Measurements from ENCODE around the gene TSPAN4. TPM values are rescaled to one million over a fixed set of nuclear protein-coding genes. Genes with fewer than 3 reads are reported as not detected.

Gene TSPAN4
- total and polyA plus RNA-seq, 2 of the 13 experiments (the other 11 are each of a cell fraction or from before 2014, with no cell fraction given) = 31.7 to 68.3 TPM

- Histone ChIP-seq H3K27ac (ENCODE audit: extremely low read length, insufficient read depth, low read length) (peak overlapping the region; percentile 83), H3K4me3 (replicated peaks in 1 of 3; ENCODE audit: insufficient read depth in 1 of 3, low read depth in 2 of 3, low read length in 3 of 3) (peak overlapping the region; percentile 97 to 100 (median 98); a peak in 5 of 6 replicates), H3K79me2 (ENCODE audit: insufficient read depth, low read length) (peaks cover 27% of the 10 kb centered on the region), H3K36me3 (replicated peaks in 1 of 2; ENCODE audit: control insufficient read depth in 1 of 2, insufficient read depth in 2 of 2, low read length in 2 of 2) (peaks cover 4 to 17% of the 10 kb centered on the region in 2 experiments), H4K20me1 (ENCODE audit: insufficient read depth, low read length) (peaks cover 15% of the 10 kb centered on the region; the same call in 1 of the 2 replicates), H2AFZ (ENCODE audit: low read length) (no peak overlapping the region), H3K4me2 (ENCODE audit: low read depth, low read length) (peak overlapping the region; percentile 85), H3K27me3 (ENCODE audit: control insufficient read depth in 1 of 2, insufficient read depth in 2 of 2, low read length in 2 of 2) (no peaks in the 10 kb centered on the region), H3K4me1 (ENCODE audit: insufficient read depth, low read length) (peaks cover 49% of the 10 kb centered on the region), H3K9ac (ENCODE audit: insufficient read depth, low read depth, low read length) (peak overlapping the region; percentile 92), H3K9me3 (ENCODE audit: low read length) (no peaks in the 10 kb centered on the region)
- in situ Hi-C loops (cut with HindIII; ENCODE audit: extremely low pct_ligation_motif_present, low pct_unique_long_range_greater_than_20kb) = no loop called here
- DNase-seq (ENCODE audit: low spot score) (peak; percentile 89), FAIRE-seq (peak; percentile 73), ATAC-seq (peak; percentile 62)
- 2% methylated on average over 8 of the region's 25 CpGs for WGBS (ENCODE audit: low lambda C conversion rate)
- BruUV-seq (replicated peaks) = no TSS peak
- POLR2A ChIA-PET = interaction anchor here (0.8 to 11.1 kb wide), 16 partner anchors 13 to 206 kb away, joined by 3 to 141 read pairs (median 4); partner anchors contain the start of genes CD151, CRACR2B, PNPLA2 and RPLP2
- intact Hi-C loops (cut with micrococcal nuclease; ENCODE audit: unreplicated experiment) = loop anchor here (5.0 kb wide), 1 partner anchor 37 kb away; the partner anchor contains the start of genes PIDD1 and RPLP2
- CTCF ChIA-PET (ENCODE audit: low intra/inter-chr PET ratio, low total read pairs) = no interaction called here
- TF ChIP-seq TCF7 (IDR thresholded peaks at IDR 0.05; ENCODE audit: low read depth) (no peak), SALL1 (CRISPR knock-in tag; IDR thresholded peaks at IDR 0.05) (peak; percentile 83), ZNF724P (CRISPR knock-in tag; IDR thresholded peaks at IDR 0.05; ENCODE audit: borderline replicate concordance) (no peak), HDAC1 (CRISPR knock-in tag; IDR thresholded peaks at IDR 0.05) (peak; percentile 94), ZNF780A (CRISPR knock-in tag; IDR thresholded peaks at IDR 0.05) (0 out of 2 replicates have a peak, but pooled peaks have one; percentile 57), ZNF562 (CRISPR knock-in tag; IDR thresholded peaks at IDR 0.05; ENCODE audit: borderline replicate concordance) (no peak), MEIS2 (CRISPR knock-in tag; IDR thresholded peaks at IDR 0.05) (no peak; the same call in 1 of the 2 replicates), ZNF619 (CRISPR knock-in tag; IDR thresholded peaks at IDR 0.05) (no peak), IRF2 (CRISPR knock-in tag; IDR thresholded peaks at IDR 0.05) (peak; percentile 70; the same call in 1 of the 2 replicates), ZNF33B (CRISPR knock-in tag; IDR thresholded peaks at IDR 0.05) (0 out of 2 replicates have a peak, but pooled peaks have one; percentile 46), ZNF816 (CRISPR knock-in tag; IDR thresholded peaks at IDR 0.05; ENCODE audit: borderline replicate concordance) (no peak), NFIB (CRISPR knock-in tag; IDR thresholded peaks at IDR 0.05; ENCODE audit: borderline replicate concordance) (no peak), SMC3 (IDR thresholded peaks at IDR 0.05; ENCODE audit: low read length) (no peak), ZNF547 (CRISPR knock-in tag; IDR thresholded peaks at IDR 0.05) (no peak), ZNF7 (CRISPR knock-in tag; IDR thresholded peaks at IDR 0.05) (no peak), ZNF354B (CRISPR knock-in tag; IDR thresholded peaks at IDR 0.05) (no peak)
- TF ChIP-seq, protein P1, sequence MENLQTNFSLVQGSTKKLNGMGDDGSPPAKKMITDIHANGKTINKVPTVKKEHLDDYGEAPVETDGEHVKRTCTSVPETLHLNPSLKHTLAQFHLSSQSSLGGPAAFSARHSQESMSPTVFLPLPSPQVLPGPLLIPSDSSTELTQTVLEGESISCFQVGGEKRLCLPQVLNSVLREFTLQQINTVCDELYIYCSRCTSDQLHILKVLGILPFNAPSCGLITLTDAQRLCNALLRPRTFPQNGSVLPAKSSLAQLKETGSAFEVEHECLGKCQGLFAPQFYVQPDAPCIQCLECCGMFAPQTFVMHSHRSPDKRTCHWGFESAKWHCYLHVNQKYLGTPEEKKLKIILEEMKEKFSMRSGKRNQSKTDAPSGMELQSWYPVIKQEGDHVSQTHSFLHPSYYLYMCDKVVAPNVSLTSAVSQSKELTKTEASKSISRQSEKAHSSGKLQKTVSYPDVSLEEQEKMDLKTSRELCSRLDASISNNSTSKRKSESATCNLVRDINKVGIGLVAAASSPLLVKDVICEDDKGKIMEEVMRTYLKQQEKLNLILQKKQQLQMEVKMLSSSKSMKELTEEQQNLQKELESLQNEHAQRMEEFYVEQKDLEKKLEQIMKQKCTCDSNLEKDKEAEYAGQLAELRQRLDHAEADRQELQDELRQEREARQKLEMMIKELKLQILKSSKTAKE (CRISPR knock-in tag; IDR thresholded peaks at IDR 0.05; ENCODE audit: borderline replicate concordance) = peak; percentile 92
- TF ChIP-seq, protein P2, sequence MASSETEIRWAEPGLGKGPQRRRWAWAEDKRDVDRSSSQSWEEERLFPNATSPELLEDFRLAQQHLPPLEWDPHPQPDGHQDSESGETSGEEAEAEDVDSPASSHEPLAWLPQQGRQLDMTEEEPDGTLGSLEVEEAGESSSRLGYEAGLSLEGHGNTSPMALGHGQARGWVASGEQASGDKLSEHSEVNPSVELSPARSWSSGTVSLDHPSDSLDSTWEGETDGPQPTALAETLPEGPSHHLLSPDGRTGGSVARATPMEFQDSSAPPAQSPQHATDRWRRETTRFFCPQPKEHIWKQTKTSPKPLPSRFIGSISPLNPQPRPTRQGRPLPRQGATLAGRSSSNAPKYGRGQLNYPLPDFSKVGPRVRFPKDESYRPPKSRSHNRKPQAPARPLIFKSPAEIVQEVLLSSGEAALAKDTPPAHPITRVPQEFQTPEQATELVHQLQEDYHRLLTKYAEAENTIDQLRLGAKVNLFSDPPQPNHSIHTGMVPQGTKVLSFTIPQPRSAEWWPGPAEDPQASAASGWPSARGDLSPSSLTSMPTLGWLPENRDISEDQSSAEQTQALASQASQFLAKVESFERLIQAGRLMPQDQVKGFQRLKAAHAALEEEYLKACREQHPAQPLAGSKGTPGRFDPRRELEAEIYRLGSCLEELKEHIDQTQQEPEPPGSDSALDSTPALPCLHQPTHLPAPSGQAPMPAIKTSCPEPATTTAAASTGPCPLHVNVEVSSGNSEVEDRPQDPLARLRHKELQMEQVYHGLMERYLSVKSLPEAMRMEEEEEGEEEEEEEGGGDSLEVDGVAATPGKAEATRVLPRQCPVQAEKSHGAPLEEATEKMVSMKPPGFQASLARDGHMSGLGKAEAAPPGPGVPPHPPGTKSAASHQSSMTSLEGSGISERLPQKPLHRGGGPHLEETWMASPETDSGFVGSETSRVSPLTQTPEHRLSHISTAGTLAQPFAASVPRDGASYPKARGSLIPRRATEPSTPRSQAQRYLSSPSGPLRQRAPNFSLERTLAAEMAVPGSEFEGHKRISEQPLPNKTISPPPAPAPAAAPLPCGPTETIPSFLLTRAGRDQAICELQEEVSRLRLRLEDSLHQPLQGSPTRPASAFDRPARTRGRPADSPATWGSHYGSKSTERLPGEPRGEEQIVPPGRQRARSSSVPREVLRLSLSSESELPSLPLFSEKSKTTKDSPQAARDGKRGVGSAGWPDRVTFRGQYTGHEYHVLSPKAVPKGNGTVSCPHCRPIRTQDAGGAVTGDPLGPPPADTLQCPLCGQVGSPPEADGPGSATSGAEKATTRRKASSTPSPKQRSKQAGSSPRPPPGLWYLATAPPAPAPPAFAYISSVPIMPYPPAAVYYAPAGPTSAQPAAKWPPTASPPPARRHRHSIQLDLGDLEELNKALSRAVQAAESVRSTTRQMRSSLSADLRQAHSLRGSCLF (CRISPR knock-in tag; IDR thresholded peaks at IDR 0.05; ENCODE audit: borderline replicate concordance) = no peak
Measured at GRCh38 chr11:843818-844692, 1.4 kb downstream of the TSPAN4 start.
